T-helper 2 cell treated with Interferon-gamma antibody and Interleukin-4, amounts not matched to agents 100 ng/mL and 5 ng/mL, for 36 hours (primary cell): ENCODE measurements around the gene P3H2. TPM values are rescaled to one million over a fixed set of nuclear protein-coding genes. Genes with fewer than 3 reads are reported as not detected.

Source experiments
- intact Hi-C: fragments of 100-400 bp; cut with micrococcal nuclease; formaldehyde crosslinking; loops from one replicate; pipeline ENCODE4 v1.15.1; 2023
- total RNA-seq: library from RNA; stranded (reverse); gene quantifications from 2 replicates; pipeline ENCODE4 v1.2.3, GENCODE V29; 2022

The P3H2 gene
- total RNA-seq, 1 donor from 2014 or later: not detected

- intact Hi-C loops: loop anchor here (1.0 to 10.0 kb wide), 3 partner anchors 383 to 801 kb away; no protein-coding TSS in a partner anchor
These were observed 172.6 kb downstream of the P3H2 start for GRCh38 chr3:189947948-189948723.

- intact Hi-C loops: loop anchor here (5.0 to 10.0 kb wide), 2 partner anchors 382 to 800 kb away; no protein-coding TSS in a partner anchor
These were observed 173.6 kb downstream of the P3H2 start for GRCh38 chr3:189947068-189947467.

- intact Hi-C loops: loop anchor here (5.0 to 10.0 kb wide), 2 partner anchors 381 to 799 kb away; no protein-coding TSS in a partner anchor
These were observed 174.6 kb downstream of the P3H2 start for GRCh38 chr3:189945935-189946709.

- intact Hi-C loops: loop anchor here (5.0 to 10.0 kb wide), 2 partner anchors 380 to 797 kb away; no protein-coding TSS in a partner anchor
These were observed 176.2 kb downstream of the P3H2 start for GRCh38 chr3:189944285-189945145.

GRCh38 chr3:189942948-189943347, 177.7 kb downstream of the P3H2 start:
- intact Hi-C loops: loop anchor here (10.0 kb wide), 1 partner anchor 378 kb away; no protein-coding TSS in a partner anchor

GRCh38 chr3:189941679-189942078, 179.0 kb downstream of the P3H2 start:
- intact Hi-C loops: loop anchor here (10.0 kb wide), 1 partner anchor 377 kb away; no protein-coding TSS in a partner anchor

GRCh38 chr3:189941125-189941524, 179.6 kb downstream of the P3H2 start:
- intact Hi-C loops: loop anchor here (10.0 kb wide), 1 partner anchor 376 kb away; no protein-coding TSS in a partner anchor

GRCh38 chr3:189937302-189938127, 183.2 kb downstream of the P3H2 start:
- intact Hi-C loops: no loop called here

GRCh38 chr3:189936201-189936945, 184.3 kb downstream of the P3H2 start:
- intact Hi-C loops: no loop called here

GRCh38 chr3:189927975-189928895, 192.5 kb downstream of the P3H2 start:
- intact Hi-C loops: no loop called here

GRCh38 chr3:189921770-189922169, 198.9 kb downstream of the P3H2 start:
- intact Hi-C loops: no loop called here

- intact Hi-C loops: no loop called here
These were observed 205.9 kb downstream of the P3H2 start for GRCh38 chr3:189914799-189915198.

- intact Hi-C loops: no loop called here
These were observed 209.7 kb downstream of the P3H2 start for GRCh38 chr3:189911001-189911400.

- intact Hi-C loops: no loop called here
These were observed 211.1 kb downstream of the P3H2 start for GRCh38 chr3:189909573-189909972.

GRCh38 chr3:189909139-189909538, 211.6 kb downstream of the P3H2 start:
- intact Hi-C loops: no loop called here

GRCh38 chr3:189908646-189909045, 212.1 kb downstream of the P3H2 start:
- intact Hi-C loops: no loop called here

- intact Hi-C loops: no loop called here
These were observed 212.9 kb downstream of the P3H2 start for GRCh38 chr3:189907803-189908202.
